ENCODE data around the gene NVL.

NVL gene

GRCh38 chr1:224183591-224184312, 146.2 kb downstream of the NVL start:
- intact Hi-C loops (cut with DNase I): loop anchor here (2.0 to 10.0 kb wide), 3 partner anchors 69 to 271 kb away; partner anchors contain the start of genes FBXO28 and NVL
- DNase-seq: peak in 39 of 42 donors; percentile 44 to 81 (median 67)

DNA sequence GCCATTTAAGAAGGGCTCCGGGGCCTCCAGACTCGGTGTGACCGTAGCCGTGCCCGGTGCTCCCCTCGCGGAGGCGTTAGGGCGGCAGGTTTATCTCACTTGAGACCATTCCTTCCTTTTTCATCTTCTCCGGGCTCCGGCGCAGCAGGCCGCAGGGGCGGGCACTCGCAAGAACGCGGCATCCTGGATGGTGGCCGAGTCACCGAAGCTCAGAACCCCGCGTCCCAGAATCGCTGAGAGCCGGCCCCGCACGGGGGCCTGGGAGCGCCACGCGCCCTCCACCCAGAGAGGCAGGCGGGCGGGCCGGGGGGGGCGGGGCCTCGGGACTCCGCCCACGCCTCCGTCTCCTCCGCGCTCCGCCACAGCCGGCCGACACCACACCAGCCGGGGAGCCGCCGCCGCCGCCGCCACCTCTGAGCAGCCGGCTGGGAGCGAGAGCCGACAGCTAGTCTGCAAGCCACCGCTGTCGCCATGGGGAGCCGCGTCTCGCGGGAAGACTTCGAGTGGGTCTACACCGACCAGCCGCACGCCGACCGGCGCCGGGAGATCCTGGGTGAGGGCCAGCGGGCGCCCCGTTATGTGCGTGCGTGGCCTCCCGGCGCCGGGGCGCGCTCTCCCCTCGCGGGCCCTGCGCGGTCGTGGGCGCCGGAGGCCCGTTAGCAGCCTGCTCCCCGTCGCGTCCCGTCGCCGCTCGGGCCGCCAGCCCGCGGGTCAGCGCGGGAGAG, 146.9 kb downstream of the NVL start, which contains the start of gene DEGS1:
Gene DEGS1 (plus strand): TSS at position 375 of the 725 bp plus-strand sequence. CDS start 97 bp downstream, at position 472.
- intact Hi-C loops (cut with DNase I): loop anchor here (2.0 to 10.0 kb wide), 3 partner anchors 68 to 272 kb away; partner anchors contain the start of genes FBXO28 and NVL
- DNase-seq: peak; percentile 54 to 93 (median 85)

DNA sequence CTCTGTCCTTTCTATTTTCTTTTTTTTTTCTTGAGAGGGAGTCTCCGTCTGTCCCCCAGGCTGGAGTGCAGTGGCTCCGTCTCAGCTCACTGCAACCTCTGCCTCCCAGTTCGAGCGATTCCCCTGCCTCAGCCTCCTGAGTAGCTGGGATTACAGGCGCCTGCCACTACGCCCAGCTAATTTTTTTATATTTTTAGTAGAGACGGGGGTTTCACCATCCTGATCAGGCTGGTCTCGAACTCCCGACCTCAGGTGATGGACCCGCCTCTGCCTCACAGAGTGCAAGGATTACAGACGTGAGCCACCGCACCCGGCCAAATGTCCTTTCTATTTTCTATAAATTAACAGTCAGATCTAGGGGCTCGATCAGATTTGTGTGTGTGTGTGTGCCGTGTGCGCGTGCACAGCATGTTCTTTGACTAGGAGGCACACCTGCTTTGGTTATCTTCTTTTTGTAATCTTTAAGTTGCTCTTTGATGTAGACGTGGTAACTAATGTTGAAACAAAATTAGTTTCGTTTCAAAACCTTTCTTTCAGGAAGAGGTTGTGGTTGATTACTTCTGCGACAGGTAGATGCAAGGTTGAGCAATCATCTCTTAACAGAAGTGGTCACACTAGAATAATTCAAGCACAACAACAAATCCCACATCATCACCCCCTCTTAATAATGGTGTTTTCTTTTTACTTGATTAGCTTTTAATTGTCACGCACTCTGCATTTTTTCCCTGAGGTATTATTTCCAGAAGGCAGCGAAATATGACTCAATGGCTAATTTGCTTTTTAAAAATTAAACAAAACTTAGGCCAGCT, 147.7 kb downstream of the NVL start:
- intact Hi-C loops (cut with DNase I): loop anchor here (2.0 to 10.0 kb wide), 3 partner anchors 67 to 273 kb away; partner anchors contain the start of genes FBXO28 and NVL
- peak in 1 of 42 donors; percentile 21 for DNase-seq

GRCh38 chr1:224181453-224181810, 148.5 kb downstream of the NVL start:
- intact Hi-C loops (cut with DNase I): loop anchor here (10.0 kb wide), 1 partner anchor 273 kb away; no protein-coding TSS in a partner anchor
- DNase-seq: no peak

- intact Hi-C loops (cut with DNase I): loop anchor here (10.0 kb wide), 1 partner anchor 274 kb away; no protein-coding TSS in a partner anchor
- no peak for DNase-seq
Observed at GRCh38 chr1:224180783-224181452, 149.1 kb downstream of the NVL start.

DNA sequence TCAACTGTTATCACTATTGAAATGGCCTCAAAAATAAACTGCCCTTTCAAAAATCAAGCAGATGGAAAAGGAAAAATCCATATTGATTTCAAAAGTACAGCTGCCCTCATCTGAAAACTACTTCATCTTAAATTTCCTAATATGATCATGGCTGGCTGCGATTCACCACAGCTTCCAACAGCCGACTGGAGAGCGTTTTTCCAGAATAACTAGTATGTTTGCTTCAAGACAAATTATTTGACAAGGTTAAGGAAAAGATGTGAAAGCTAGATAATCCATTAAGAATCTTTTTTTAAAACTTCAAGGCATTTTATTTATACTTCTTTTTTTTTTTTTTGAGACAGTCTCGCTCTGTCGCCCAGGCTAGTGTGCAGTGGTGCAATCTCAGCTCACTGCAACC, 151.1 kb downstream of the NVL start:
- DNase-seq: no peak
- intact Hi-C loops (cut with DNase I): no loop called here

DNA sequence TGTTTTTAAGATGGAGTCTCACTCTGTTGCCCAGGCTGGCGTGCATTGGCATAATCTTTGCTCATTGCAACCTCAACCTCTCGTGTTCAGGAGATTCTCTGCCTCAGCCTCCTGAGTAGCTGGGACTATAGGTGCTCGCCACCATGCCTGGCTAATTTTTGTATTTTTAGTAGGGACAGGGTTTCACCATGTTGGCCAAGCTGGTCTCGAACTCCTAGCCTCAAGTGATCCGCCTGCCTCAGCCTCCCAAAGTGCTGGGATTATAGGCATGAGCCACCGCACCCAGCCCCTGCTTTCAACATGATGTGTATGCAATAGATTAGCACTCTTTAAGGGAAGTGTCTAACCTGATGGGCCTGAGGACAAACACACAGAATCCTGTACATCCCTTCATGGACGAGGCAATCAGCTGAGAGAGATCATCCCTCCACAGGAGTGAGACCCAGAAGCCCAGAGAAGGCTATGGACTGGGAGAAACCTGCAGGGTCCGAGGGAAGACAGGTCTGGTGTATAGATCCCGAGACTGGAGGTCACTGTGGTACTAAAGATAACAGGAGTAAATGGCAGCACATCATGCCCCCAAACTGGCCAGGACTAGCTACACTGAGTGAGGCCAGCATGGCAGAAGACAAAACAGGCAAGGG, 152.5 kb downstream of the NVL start:
- DNase-seq: no peak
- intact Hi-C loops (cut with DNase I): no loop called here
